Keratinocyte (primary cell): ENCODE results near the gene MICAL3. TPM values are rescaled to one million over a fixed set of nuclear protein-coding genes. Genes with fewer than 3 reads are reported as not detected.

ENCODE experiments used
- DNase-seq: peaks from one replicate; pipeline ENCODE4 v3.0.0-alpha.2; 2011; ENCODE audit warnings: low read depth, missing footprints, low spot score
- FAIRE-seq: peaks from 2 replicates; lab custom pipeline; 2011; peaks lifted over from hg19 to GRCh38; lab: Jason Lieb, UNC
- H2AFZ ChIP-seq: 2 replicates; pipeline ENCODE4 v1.6.0; 2012; ENCODE audit warnings: low read length, control low read depth, inconsistent platforms; ENCODE audit not compliant: control insufficient read depth
- H3K27ac ChIP-seq: 2 replicates; pipeline ENCODE4 v1.5.1; 2011; ENCODE audit warnings: low read length; ENCODE audit not compliant: control insufficient read depth, insufficient read depth
- H3K27me3 ChIP-seq: 3 replicates; pipeline ENCODE4 v1.6.0; 2011; ENCODE audit warnings: low read length; ENCODE audit not compliant: control insufficient read depth, insufficient read depth; ENCODE audit errors: extremely low read depth
- H3K36me3 ChIP-seq, 2 experiments: 2 replicates in 1 of 2; 3 replicates in 1 of 2; pipeline ENCODE4 v1.5.1; 2011; ENCODE audit warnings: low read length in 2 of 2, mild to moderate bottlenecking in 1 of 2; ENCODE audit not compliant: control insufficient read depth in 2 of 2, insufficient read depth in 2 of 2; ENCODE audit errors: extremely low read depth in 1 of 2
- H3K4me1 ChIP-seq: 3 replicates; pipeline ENCODE4 v1.5.1; 2011; ENCODE audit warnings: low read length; ENCODE audit not compliant: control insufficient read depth, insufficient read depth; ENCODE audit errors: extremely low read depth
- H3K4me2 ChIP-seq: 3 replicates; pipeline ENCODE4 v1.6.0; 2011; ENCODE audit warnings: low read depth, low read length; ENCODE audit not compliant: control insufficient read depth, insufficient read depth; ENCODE audit errors: extremely low read depth
- H3K4me3 ChIP-seq, 3 experiments: fragments of 200-600 bp in 1 of 3; sonication (generic) in 1 of 3; 2 replicates in 2 of 3; 3 replicates in 1 of 3; pipeline ENCODE4 v1.5.1; 2011 to 2016; ENCODE audit warnings: low read length in 3 of 3, mild to moderate bottlenecking in 3 of 3, control low read depth in 2 of 3, inconsistent platforms in 1 of 3, low read depth in 1 of 3, mixed read lengths in 1 of 3, mixed run types in 1 of 3, moderate library complexity in 1 of 3; ENCODE audit not compliant: control insufficient read depth in 2 of 3, insufficient read depth in 2 of 3; ENCODE audit errors: extremely low read depth in 1 of 3
- H3K79me2 ChIP-seq: 2 replicates; pipeline ENCODE4 v1.6.0; 2012; ENCODE audit warnings: low read length; ENCODE audit not compliant: control insufficient read depth, insufficient read depth
- H3K9ac ChIP-seq: 3 replicates; pipeline ENCODE4 v1.6.0; 2011; ENCODE audit warnings: low read length; ENCODE audit not compliant: control insufficient read depth, insufficient read depth; ENCODE audit errors: extremely low read depth
- H3K9me1 ChIP-seq: 3 replicates; pipeline ENCODE4 v1.6.0; 2011; ENCODE audit warnings: low read length; ENCODE audit not compliant: control insufficient read depth, insufficient read depth; ENCODE audit errors: extremely low read depth
- H3K9me3 ChIP-seq: 2 replicates; pipeline ENCODE4 v1.5.1; 2012; ENCODE audit warnings: low read depth, low read length; ENCODE audit not compliant: control insufficient read depth
- H4K20me1 ChIP-seq: 3 replicates; pipeline ENCODE4 v1.6.0; 2011; ENCODE audit warnings: low read length; ENCODE audit not compliant: control insufficient read depth, insufficient read depth; ENCODE audit errors: extremely low read depth
- EZH2 ChIP-seq: IDR thresholded peaks from one replicate; pipeline ENCODE4 v1.6.1; 2012; ENCODE audit warnings: inconsistent platforms, mild to moderate bottlenecking, low read length, moderate library complexity
- dilution Hi-C: fragments of 300-500 bp; cut with MboI; formaldehyde crosslinking; loops from one replicate; pipeline ENCODE4 v1.7.0; 2020; ENCODE audit warnings: low sequenced_read_pairs; ENCODE audit not compliant: extremely low pct_ligation_motif_present
- polyA plus RNA-seq, 5 experiments: library from polyadenylated mRNA; depleted of rRNA in 3 of 5; stranded (reverse) in 3 of 5; stranded (forward) in 1 of 5; unstranded in 1 of 5; fragments of >200 nt; gene quantifications; 1 replicate in 1 of 5; 2 replicates in 3 of 5; 3 replicates in 1 of 5; pipeline versions ENCODE4 v1.2.1 to v1.2.3, GENCODE V29; 2011 to 2012; ENCODE audit warnings: missing spikeins in 2 of 5, low read depth in 1 of 5, low replicate concordance in 1 of 5
- TF ChIP-seq, protein P1 (sequence below), 3 experiments: IDR thresholded peaks in 1 of 3; conservative IDR thresholded peaks in 1 of 3; optimal IDR thresholded peaks in 1 of 3; 2 replicates in 2 of 3; 3 replicates in 1 of 3; pipeline versions ENCODE3 to v1.5.1; 2011; ENCODE audit warnings: low read length in 3 of 3, mild to moderate bottlenecking in 3 of 3, moderate library complexity in 2 of 3, control low read depth in 1 of 3, inconsistent platforms in 1 of 3; ENCODE audit not compliant: insufficient read depth in 2 of 3; ENCODE audit errors: extremely low read depth in 1 of 3

MICAL3 gene
- polyA plus RNA-seq, 1 donor (not counting 4 experiments of a cell fraction or from before 2014, with no cell fraction given) = 27.9 TPM

DNA sequence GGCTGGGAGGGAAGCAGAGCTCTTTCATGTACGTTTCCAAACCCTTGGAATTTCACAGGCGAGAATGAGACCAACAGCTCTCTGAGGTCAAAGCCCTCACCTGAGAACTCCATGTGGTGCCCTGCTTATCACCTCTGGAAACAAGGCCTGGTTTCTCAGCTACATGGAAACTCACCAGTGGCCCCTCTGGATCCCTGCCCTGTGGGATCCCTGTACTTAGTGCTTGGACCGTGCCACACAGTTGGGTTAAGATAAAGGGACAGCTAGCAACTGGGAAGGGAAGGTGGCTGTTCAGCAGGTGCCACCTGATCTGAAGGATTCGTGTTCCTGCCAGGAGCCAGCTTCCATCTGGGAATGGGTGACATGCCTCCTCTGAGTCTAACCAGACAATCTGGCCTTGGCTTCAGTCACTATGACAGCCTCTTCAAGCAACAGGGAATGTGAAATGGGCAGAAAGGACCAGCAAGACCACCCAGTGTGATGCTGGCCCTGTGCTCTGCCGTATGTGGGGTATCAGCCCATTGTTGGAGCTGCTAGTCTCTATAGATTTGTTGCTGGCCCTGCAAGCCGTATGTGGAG lies 195.8 kb downstream of the MICAL3 start:
- H3K4me1 ChIP-seq = peaks cover 13% of the 10 kb centered on the region
- dilution Hi-C loops = no loop called here
- no peak overlapping the region for H2AFZ ChIP-seq
- no peaks in the 10 kb centered on the region for H3K79me2 ChIP-seq
- no peaks in the 10 kb centered on the region for H3K9me1 ChIP-seq
- H3K4me3 ChIP-seq = no peak overlapping the region
- peaks cover 3% of the 10 kb centered on the region for H4K20me1 ChIP-seq
- no peak for DNase-seq
- H3K27ac ChIP-seq = no peak overlapping the region
- no peak for FAIRE-seq
- TF ChIP-seq, protein P1, sequence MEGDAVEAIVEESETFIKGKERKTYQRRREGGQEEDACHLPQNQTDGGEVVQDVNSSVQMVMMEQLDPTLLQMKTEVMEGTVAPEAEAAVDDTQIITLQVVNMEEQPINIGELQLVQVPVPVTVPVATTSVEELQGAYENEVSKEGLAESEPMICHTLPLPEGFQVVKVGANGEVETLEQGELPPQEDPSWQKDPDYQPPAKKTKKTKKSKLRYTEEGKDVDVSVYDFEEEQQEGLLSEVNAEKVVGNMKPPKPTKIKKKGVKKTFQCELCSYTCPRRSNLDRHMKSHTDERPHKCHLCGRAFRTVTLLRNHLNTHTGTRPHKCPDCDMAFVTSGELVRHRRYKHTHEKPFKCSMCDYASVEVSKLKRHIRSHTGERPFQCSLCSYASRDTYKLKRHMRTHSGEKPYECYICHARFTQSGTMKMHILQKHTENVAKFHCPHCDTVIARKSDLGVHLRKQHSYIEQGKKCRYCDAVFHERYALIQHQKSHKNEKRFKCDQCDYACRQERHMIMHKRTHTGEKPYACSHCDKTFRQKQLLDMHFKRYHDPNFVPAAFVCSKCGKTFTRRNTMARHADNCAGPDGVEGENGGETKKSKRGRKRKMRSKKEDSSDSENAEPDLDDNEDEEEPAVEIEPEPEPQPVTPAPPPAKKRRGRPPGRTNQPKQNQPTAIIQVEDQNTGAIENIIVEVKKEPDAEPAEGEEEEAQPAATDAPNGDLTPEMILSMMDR (optimal IDR thresholded peaks at IDR 0.05 in 1 of 3, IDR thresholded peaks at IDR 0.05 in 1 of 3, conservative IDR thresholded peaks at IDR 0.05 in 1 of 3; ENCODE audit: extremely low read depth in 1 of 3, insufficient read depth in 2 of 3, low read length in 3 of 3) = no peak
- no peak for TF ChIP-seq EZH2
- no peaks in the 10 kb centered on the region for H3K27me3 ChIP-seq
- H3K9me3 ChIP-seq = no peaks in the 10 kb centered on the region
- H3K4me2 ChIP-seq = no peak overlapping the region
- peaks cover 37 to 43% of the 10 kb centered on the region in 2 experiments for H3K36me3 ChIP-seq
- no peak overlapping the region for H3K9ac ChIP-seq

DNA sequence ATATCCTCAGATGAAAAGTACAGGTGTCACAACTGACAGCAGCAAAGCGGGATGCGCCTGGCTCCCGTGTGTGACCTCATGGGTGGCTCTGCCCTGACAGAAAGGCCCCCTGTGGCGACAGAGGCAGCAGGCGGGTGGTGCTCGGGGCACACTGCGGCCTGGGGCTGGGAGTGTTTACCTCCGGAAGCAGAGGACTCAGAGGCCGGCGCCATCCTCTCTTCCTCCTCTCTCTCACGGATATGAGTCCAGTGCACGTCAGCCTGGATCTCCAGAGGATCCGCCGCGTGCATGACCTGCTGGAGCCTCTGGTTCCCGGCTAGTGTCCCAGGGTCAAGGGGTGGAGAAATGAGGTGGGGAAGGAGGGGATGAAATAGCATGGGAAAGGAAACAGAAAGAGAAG lies 196.9 kb downstream of the MICAL3 start:
- H2AFZ ChIP-seq = no peak overlapping the region
- H3K27me3 ChIP-seq = no peaks in the 10 kb centered on the region
- DNase-seq (no peak), FAIRE-seq (no peak)
- no peak overlapping the region for H3K4me2 ChIP-seq
- H3K79me2 ChIP-seq = no peaks in the 10 kb centered on the region
- H3K4me1 ChIP-seq = peaks cover 13% of the 10 kb centered on the region
- peaks cover 3% of the 10 kb centered on the region for H4K20me1 ChIP-seq
- no peak overlapping the region for H3K4me3 ChIP-seq
- no peak overlapping the region for H3K27ac ChIP-seq
- dilution Hi-C loops = no loop called here
- no peaks in the 10 kb centered on the region for H3K9me1 ChIP-seq
- TF ChIP-seq, protein P1 (optimal IDR thresholded peaks at IDR 0.05 in 1 of 3, IDR thresholded peaks at IDR 0.05 in 1 of 3, conservative IDR thresholded peaks at IDR 0.05 in 1 of 3; ENCODE audit: extremely low read depth in 1 of 3, insufficient read depth in 2 of 3, low read length in 3 of 3) = no peak
- no peak for TF ChIP-seq EZH2
- H3K36me3 ChIP-seq = peaks cover 29 to 43% of the 10 kb centered on the region in 2 experiments
- H3K9me3 ChIP-seq = no peaks in the 10 kb centered on the region
- no peak overlapping the region for H3K9ac ChIP-seq
